ENCODE data around the gene PHKB.

The PHKB gene

DNA sequence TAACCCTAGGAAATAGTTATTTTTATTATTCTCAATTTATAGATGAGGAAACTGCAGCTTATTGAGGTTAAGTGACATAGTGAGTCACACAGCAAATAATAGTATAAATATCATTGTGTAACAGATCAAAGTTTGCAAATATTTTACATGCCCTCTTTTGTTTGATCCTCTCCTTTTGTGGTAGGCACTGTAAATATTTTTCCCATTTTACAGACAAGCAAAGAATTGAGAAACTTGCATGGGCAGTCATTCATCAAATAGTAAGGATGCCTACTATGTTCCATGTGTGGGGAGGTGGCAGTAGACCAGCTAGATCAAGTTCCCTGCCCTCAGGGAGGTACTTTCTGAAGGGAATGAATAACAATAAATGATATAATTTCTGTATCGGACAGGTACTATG is 173.0 kb downstream of the PHKB start:
- Histone ChIP-seq H4K20me1 (ENCODE audit: insufficient read depth, low read length) (no peaks in the 10 kb centered on the region), H3K79me2 (ENCODE audit: low read length) (no peaks in the 10 kb centered on the region), H3K36me3 (replicated peaks; ENCODE audit: insufficient read depth, low read length) (no peaks in the 10 kb centered on the region), H3K9ac (ENCODE audit: low read length) (no peak overlapping the region), H3K27ac (ENCODE audit: low read length) (no peak overlapping the region), H3K27me3 (replicated peaks; ENCODE audit: insufficient read depth, low read length) (no peaks in the 10 kb centered on the region), H3K4me3 (ENCODE audit: low read length) (no peak overlapping the region), H2AFZ (ENCODE audit: low read length) (no peak overlapping the region), H3K4me1 (ENCODE audit: low read length) (no peaks in the 10 kb centered on the region), H3K9me3 (replicated peaks; ENCODE audit: insufficient read depth, low read length) (no peaks in the 10 kb centered on the region), H3F3A (ENCODE audit: insufficient read depth, low read length) (no peaks in the 10 kb centered on the region), H3K4me2 (ENCODE audit: low read depth, low read length) (no peak overlapping the region), H3K9me2 (replicated peaks; ENCODE audit: insufficient read depth, low read length) (no peaks in the 10 kb centered on the region)
- TF ChIP-seq, protein P1, sequence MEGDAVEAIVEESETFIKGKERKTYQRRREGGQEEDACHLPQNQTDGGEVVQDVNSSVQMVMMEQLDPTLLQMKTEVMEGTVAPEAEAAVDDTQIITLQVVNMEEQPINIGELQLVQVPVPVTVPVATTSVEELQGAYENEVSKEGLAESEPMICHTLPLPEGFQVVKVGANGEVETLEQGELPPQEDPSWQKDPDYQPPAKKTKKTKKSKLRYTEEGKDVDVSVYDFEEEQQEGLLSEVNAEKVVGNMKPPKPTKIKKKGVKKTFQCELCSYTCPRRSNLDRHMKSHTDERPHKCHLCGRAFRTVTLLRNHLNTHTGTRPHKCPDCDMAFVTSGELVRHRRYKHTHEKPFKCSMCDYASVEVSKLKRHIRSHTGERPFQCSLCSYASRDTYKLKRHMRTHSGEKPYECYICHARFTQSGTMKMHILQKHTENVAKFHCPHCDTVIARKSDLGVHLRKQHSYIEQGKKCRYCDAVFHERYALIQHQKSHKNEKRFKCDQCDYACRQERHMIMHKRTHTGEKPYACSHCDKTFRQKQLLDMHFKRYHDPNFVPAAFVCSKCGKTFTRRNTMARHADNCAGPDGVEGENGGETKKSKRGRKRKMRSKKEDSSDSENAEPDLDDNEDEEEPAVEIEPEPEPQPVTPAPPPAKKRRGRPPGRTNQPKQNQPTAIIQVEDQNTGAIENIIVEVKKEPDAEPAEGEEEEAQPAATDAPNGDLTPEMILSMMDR (IDR thresholded peaks at IDR 0.05; ENCODE audit: low read length), result no peak
- TF ChIP-seq EZH2 (optimal IDR thresholded peaks at IDR 0.05; ENCODE audit: low read depth, low read length), result no peak
- TF ChIP-seq EZH2phosphoT487 (IDR thresholded peaks at IDR 0.05; ENCODE audit: low read length), result no peak
- no peak for DNase-seq

DNA sequence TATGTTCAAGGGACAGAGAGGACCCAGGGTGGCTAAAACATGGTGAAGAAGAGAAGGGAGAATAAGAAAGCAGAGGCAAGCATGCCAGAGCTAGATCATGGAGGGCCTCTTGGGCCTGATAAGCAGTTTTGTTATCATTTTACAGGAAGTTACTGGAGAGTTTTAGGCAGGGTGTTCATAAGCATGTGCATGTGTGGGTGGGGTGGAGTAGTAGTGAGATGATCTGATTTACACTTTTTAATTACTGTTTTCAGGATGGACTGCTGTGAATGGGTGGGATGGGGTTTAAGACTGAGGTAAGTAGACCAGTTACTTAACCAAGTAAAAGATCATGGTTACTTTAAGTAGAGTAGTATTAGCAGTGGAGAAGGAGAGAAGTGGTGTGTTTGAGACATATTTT is 173.6 kb downstream of the PHKB start:
- H3K79me2 ChIP-seq (ENCODE audit: low read length), result no peaks in the 10 kb centered on the region
- H4K20me1 ChIP-seq (ENCODE audit: insufficient read depth, low read length), result no peaks in the 10 kb centered on the region
- H3K27me3 ChIP-seq (replicated peaks; ENCODE audit: insufficient read depth, low read length), result no peaks in the 10 kb centered on the region
- TF ChIP-seq EZH2 (optimal IDR thresholded peaks at IDR 0.05; ENCODE audit: low read depth, low read length), result no peak
- TF ChIP-seq, protein P1 (IDR thresholded peaks at IDR 0.05; ENCODE audit: low read length), result no peak
- no peak for TF ChIP-seq EZH2phosphoT487 (IDR thresholded peaks at IDR 0.05; ENCODE audit: low read length)
- H3K36me3 ChIP-seq (replicated peaks; ENCODE audit: insufficient read depth, low read length), result no peaks in the 10 kb centered on the region
- H3K9me2 ChIP-seq (replicated peaks; ENCODE audit: insufficient read depth, low read length), result no peaks in the 10 kb centered on the region
- H3K9ac ChIP-seq (ENCODE audit: low read length), result no peak overlapping the region
- H3K4me1 ChIP-seq (ENCODE audit: low read length), result no peaks in the 10 kb centered on the region
- no peak overlapping the region for H3K4me2 ChIP-seq (ENCODE audit: low read depth, low read length)
- H3K27ac ChIP-seq (ENCODE audit: low read length), result no peak overlapping the region
- no peaks in the 10 kb centered on the region for H3F3A ChIP-seq (ENCODE audit: insufficient read depth, low read length)
- H3K9me3 ChIP-seq (replicated peaks; ENCODE audit: insufficient read depth, low read length), result no peaks in the 10 kb centered on the region
- no peak for DNase-seq
- no peak overlapping the region for H3K4me3 ChIP-seq (ENCODE audit: low read length)
- H2AFZ ChIP-seq (ENCODE audit: low read length), result no peak overlapping the region

DNA sequence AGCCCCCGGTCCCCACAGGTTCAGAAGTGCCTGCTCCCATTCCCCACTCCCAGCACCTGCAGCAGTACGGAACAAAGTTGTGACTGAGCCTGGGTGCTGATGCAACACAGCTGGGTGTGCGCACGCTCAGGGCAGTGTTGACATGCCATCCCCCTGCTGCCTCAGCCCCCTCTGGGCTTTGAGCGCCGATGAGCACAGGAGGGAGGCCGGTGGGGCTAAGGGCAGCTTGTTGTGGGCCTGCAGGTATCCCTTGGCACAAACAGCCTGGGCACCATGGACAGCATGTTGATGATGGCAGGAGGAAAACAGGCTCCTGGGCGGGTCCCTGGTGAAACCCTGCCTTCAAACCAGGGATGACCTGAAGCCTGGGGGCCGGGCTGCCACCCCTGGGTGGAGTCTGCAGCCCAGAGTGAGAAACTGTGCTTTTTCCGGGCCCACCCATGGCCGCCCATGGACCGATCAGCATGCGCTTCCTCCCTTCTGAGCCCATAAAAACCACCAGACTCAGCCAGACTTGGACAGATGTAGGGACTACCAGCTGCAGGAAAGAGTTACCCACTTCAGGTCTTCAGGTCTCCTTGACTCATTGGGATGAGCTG is 175.5 kb downstream of the PHKB start:
- Histone ChIP-seq H3K27ac (ENCODE audit: low read length) (no peak overlapping the region), H3K9ac (ENCODE audit: low read length) (no peak overlapping the region), H3K4me3 (ENCODE audit: low read length) (no peak overlapping the region), H3K9me2 (replicated peaks; ENCODE audit: insufficient read depth, low read length) (no peaks in the 10 kb centered on the region), H3K27me3 (replicated peaks; ENCODE audit: insufficient read depth, low read length) (no peaks in the 10 kb centered on the region), H3K79me2 (ENCODE audit: low read length) (no peaks in the 10 kb centered on the region), H3K4me2 (ENCODE audit: low read depth, low read length) (no peak overlapping the region), H3F3A (ENCODE audit: insufficient read depth, low read length) (no peaks in the 10 kb centered on the region), H3K9me3 (replicated peaks; ENCODE audit: insufficient read depth, low read length) (no peaks in the 10 kb centered on the region), H4K20me1 (ENCODE audit: insufficient read depth, low read length) (no peaks in the 10 kb centered on the region), H3K4me1 (ENCODE audit: low read length) (no peaks in the 10 kb centered on the region), H3K36me3 (replicated peaks; ENCODE audit: insufficient read depth, low read length) (no peaks in the 10 kb centered on the region), H2AFZ (ENCODE audit: low read length) (no peak overlapping the region)
- no peak for TF ChIP-seq EZH2 (optimal IDR thresholded peaks at IDR 0.05; ENCODE audit: low read depth, low read length)
- TF ChIP-seq, protein P1 (IDR thresholded peaks at IDR 0.05; ENCODE audit: low read length), result no peak
- no peak for DNase-seq

Measured in MM.1S (cell line).